ENCODE measurements around the gene TBCC. TPM values are rescaled to one million over a fixed set of nuclear protein-coding genes. Genes with fewer than 3 reads are reported as not detected.
A peak's percentile ranks its signal among the peaks of the same experiment; 100 is the strongest.
"Not testable (repeated sequence)": the region's sequence is repeated elsewhere in the genome, so short reads cannot be mapped to it uniquely, and the experiment has no call there.

TBCC gene
- total RNA-seq, 1 donor from 2014 or later, result 23.4 TPM

GRCh38 chr6:42781546-42781795, 35.6 kb upstream of the TBCC start:
- TF ChIP-seq, protein P1, sequence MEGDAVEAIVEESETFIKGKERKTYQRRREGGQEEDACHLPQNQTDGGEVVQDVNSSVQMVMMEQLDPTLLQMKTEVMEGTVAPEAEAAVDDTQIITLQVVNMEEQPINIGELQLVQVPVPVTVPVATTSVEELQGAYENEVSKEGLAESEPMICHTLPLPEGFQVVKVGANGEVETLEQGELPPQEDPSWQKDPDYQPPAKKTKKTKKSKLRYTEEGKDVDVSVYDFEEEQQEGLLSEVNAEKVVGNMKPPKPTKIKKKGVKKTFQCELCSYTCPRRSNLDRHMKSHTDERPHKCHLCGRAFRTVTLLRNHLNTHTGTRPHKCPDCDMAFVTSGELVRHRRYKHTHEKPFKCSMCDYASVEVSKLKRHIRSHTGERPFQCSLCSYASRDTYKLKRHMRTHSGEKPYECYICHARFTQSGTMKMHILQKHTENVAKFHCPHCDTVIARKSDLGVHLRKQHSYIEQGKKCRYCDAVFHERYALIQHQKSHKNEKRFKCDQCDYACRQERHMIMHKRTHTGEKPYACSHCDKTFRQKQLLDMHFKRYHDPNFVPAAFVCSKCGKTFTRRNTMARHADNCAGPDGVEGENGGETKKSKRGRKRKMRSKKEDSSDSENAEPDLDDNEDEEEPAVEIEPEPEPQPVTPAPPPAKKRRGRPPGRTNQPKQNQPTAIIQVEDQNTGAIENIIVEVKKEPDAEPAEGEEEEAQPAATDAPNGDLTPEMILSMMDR (IDR thresholded peaks at IDR 0.05; ENCODE audit: unreplicated experiment), result no peak
- DNase-seq (ENCODE audit: low spot score), result no peak
- peaks cover 12% of the 10 kb centered on the region for H3K36me3 Mint-ChIP-seq (ENCODE audit: low read depth, unreplicated experiment)
- peak overlapping the region; percentile 87 for H3K4me3 Mint-ChIP-seq (ENCODE audit: unreplicated experiment)
- H3K27ac Mint-ChIP-seq (ENCODE audit: unreplicated experiment), result peak overlapping the region; percentile 93
- peaks cover 19% of the 10 kb centered on the region for H3K4me1 Mint-ChIP-seq (ENCODE audit: unreplicated experiment)
- no peaks in the 10 kb centered on the region for H3K9me3 Mint-ChIP-seq (ENCODE audit: unreplicated experiment)
- peaks cover 20% of the 10 kb centered on the region for H3K27me3 Mint-ChIP-seq (ENCODE audit: unreplicated experiment)

GRCh38 chr6:42779521-42779920, 33.6 kb upstream of the TBCC start:
- Mint-ChIP-seq H3K36me3 (ENCODE audit: low read depth, unreplicated experiment) (peaks cover 8% of the 10 kb centered on the region), H3K4me1 (ENCODE audit: unreplicated experiment) (peaks cover 14% of the 10 kb centered on the region), H3K27me3 (ENCODE audit: unreplicated experiment) (peaks cover 17% of the 10 kb centered on the region), H3K4me3 (ENCODE audit: unreplicated experiment) (no peak overlapping the region), H3K9me3 (ENCODE audit: unreplicated experiment) (no peaks in the 10 kb centered on the region), H3K27ac (ENCODE audit: unreplicated experiment) (no peak overlapping the region)
- no peak for DNase-seq (ENCODE audit: low spot score)
- TF ChIP-seq, protein P1 (IDR thresholded peaks at IDR 0.05; ENCODE audit: unreplicated experiment), result no peak

DNA sequence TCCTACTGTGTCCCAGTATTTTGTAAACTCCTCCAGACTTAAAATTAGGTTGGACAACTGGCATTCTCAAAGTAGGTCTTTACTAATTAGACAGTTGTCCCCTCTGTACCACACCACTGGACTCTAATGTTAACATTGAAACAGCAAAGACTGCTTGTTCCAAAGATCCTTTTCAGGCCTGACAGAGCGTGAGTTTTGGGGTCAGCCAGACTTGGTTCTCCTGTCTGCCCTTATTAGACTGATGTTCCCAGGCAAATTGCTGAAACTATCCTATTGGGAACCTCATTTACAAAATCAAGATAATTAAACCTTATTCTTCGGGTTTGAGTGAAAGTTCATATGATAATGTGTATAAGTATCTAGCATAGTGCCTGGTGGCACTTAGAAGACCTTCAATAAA, 32.2 kb upstream of the TBCC start:
- H3K4me1 Mint-ChIP-seq (ENCODE audit: unreplicated experiment), result peaks cover 11% of the 10 kb centered on the region
- no peak for DNase-seq (ENCODE audit: low spot score)
- H3K4me3 Mint-ChIP-seq (ENCODE audit: unreplicated experiment), result no peak overlapping the region
- TF ChIP-seq, protein P1 (IDR thresholded peaks at IDR 0.05; ENCODE audit: unreplicated experiment), result no peak
- no peak overlapping the region for H3K27ac Mint-ChIP-seq (ENCODE audit: unreplicated experiment)
- H3K36me3 Mint-ChIP-seq (ENCODE audit: low read depth, unreplicated experiment), result no peaks in the 10 kb centered on the region
- H3K9me3 Mint-ChIP-seq (ENCODE audit: unreplicated experiment), result no peaks in the 10 kb centered on the region
- peaks cover 8% of the 10 kb centered on the region for H3K27me3 Mint-ChIP-seq (ENCODE audit: unreplicated experiment)

GRCh38 chr6:42777126-42777822, 31.4 kb upstream of the TBCC start:
- no peak overlapping the region for H3K4me3 Mint-ChIP-seq (ENCODE audit: unreplicated experiment)
- DNase-seq (ENCODE audit: low spot score), result no peak
- peaks cover 16% of the 10 kb centered on the region for H3K4me1 Mint-ChIP-seq (ENCODE audit: unreplicated experiment)
- H3K27ac Mint-ChIP-seq (ENCODE audit: unreplicated experiment), result no peak overlapping the region
- H3K9me3 Mint-ChIP-seq (ENCODE audit: unreplicated experiment), result no peaks in the 10 kb centered on the region
- TF ChIP-seq, protein P1 (IDR thresholded peaks at IDR 0.05; ENCODE audit: unreplicated experiment), result no peak
- H3K27me3 Mint-ChIP-seq (ENCODE audit: unreplicated experiment), result peaks cover 9% of the 10 kb centered on the region
- H3K36me3 Mint-ChIP-seq (ENCODE audit: low read depth, unreplicated experiment), result no peaks in the 10 kb centered on the region

GRCh38 chr6:42774821-42775487, 29.1 kb upstream of the TBCC start:
- not testable (repeated sequence) for H3K4me3 Mint-ChIP-seq (ENCODE audit: unreplicated experiment); DNase-seq (ENCODE audit: low spot score); H3K27ac Mint-ChIP-seq (ENCODE audit: unreplicated experiment); H3K36me3 Mint-ChIP-seq (ENCODE audit: low read depth, unreplicated experiment); H3K27me3 Mint-ChIP-seq (ENCODE audit: unreplicated experiment); H3K9me3 Mint-ChIP-seq (ENCODE audit: unreplicated experiment)
- H3K4me1 Mint-ChIP-seq (ENCODE audit: unreplicated experiment), result peaks cover 24% of the 10 kb centered on the region
